ENCODE measurements around the gene SAMD9L.

The SAMD9L gene

DNA sequence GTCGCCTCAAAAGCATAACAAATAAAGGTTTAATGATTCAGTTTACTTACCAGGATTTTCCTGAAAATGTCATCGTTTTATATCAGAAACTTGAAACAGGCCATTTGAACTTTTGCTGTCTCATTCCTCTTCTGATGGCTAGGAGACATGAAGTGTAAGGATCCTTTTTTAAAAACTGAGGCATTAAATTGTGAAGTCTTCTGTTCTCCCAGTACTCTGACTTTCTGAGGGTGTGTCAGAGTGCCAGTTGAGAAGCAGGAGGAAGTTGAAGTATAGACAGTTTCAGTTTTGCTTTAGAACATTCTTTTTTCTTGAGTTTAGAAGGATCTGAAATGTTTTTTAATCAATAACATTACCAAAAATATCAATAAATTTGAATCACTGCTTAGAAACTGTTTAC is at the start of gene SAMD9L:
Gene SAMD9L (minus strand): TSS at position 242 of the 400 bp plus-strand sequence. CDS start 12,414 bp downstream, outside the sequence.
- DNase-seq (ENCODE audit: low read depth): no peak

DNA sequence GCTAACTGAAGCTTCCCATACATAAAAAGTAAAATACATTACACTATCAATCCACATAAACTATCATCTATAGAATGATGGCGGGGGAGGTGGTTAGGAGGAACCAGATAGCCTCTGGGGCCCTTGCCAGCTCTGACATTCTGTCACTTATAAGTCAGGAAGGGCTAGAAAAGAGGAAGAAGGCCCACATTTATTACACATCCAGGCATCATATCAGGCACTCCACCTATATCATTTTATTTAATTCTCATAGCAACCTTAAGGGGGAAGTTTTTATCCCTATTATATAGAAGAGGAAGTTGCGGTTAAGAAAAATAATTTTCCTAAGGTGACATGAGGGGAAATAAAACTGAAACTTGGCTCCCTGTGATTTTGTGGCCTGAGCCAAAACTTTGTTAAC is 48.2 kb upstream of the SAMD9L start:
- DNase-seq (ENCODE audit: low read depth): no peak

DNA sequence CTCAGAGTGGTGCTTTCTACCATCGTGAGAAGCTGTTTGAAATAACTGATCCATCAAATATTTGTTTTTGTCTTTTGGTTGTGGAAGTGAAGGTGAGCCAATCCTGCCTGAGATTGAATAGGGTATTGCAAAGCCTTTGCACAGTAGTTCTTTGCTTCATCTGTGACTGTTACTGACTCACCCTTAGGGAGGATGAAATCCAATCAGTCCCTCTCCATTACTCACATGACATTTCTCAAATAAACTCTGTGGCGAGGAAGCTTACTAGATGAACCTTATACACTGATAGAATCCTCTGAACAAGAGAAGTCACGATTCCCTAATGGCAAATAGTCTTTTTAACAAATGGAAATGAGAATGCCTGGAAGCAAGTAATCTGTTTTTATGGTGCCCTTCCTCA is 46.2 kb upstream of the SAMD9L start:
- no peak for DNase-seq (ENCODE audit: low read depth)

DNA sequence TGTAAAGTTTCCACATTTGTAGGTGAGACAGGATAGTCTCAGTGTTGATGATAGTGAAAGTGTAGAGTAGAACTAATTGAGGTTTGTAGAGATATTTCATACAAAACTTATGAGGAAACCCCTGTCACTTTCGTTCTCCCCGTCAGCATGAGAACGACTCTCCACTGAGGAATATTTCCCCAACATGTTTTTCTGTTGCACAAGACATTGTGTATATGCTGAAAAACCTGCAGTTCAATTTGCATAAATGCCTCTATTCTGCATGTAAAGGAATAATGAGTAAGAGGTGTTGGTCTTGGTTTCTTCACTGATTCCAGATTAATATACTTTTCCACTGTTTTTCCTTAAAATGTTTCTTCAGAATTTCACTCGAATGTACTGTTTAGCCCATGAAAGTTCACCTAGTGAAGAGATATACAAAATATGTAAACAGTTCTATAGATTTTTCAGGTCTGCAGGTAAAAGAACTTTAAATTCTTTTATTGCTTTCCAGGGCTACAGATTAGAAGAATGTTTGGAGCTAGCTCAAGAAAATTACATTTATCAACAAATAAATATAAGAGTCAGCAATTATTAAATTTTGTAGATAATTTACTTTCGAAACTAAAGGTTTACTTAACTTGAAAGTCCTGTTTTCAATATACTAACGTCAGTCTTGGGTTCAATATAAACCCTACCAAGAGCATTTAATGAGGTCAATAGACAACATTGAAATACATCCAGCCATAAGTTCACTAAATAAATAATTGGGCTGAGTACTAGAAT is 40.9 kb upstream of the SAMD9L start:
- DNase-seq (ENCODE audit: low read depth): no peak

DNA sequence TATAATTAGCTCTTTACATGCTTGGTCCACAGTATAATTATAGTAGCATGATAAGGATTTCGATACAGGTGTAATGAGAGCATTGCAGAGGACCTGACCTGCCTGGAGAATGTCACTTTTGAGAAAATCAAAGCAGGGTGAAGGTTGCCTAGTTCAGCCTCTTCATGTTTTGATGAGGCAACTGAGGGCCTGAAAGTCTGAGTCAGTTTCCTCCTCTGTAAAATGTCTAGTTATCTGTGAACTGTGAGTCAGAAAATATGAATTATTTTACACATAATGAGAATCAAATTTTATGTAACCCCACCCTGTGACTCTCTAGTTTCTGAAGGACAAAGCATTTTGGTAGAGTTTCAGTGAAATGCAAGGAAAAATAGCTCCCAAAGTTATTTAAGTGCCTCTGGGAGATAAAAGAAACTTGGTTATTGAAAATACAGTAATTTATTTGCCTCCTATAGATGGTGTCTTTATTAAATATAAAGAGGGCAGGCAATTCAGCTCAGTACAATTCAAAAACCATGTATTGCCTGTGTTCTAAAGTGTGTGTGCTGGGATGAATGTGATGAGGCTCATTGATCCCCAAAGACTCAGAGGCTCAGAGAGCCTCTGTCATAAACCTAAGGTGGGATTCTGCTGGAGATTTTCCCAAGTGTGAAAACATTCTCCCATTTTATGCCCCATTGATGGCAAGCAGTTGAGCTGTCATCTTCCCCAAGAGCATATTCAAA is 37.3 kb upstream of the SAMD9L start:
- DNase-seq (ENCODE audit: low read depth): no peak

DNA sequence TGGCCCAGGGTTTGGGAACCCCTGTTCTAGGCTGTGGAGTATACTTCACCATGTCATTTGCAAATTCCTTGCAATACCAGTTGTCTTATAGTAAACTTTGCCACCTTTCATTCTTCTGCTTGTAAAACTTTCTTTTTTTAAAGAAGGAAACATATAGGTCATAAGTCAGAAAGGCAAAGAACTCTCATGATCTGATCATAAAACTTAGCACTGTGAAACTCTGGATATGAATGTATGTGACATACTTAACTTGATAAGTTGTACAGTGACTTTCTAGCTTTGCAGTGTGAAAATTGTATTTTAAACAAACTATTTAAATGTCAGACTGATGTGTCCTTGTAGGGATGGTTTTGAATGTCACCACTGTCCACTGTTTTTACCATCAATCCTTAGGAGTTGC is 31.0 kb upstream of the SAMD9L start:
- no peak for DNase-seq (ENCODE audit: low read depth)

DNA sequence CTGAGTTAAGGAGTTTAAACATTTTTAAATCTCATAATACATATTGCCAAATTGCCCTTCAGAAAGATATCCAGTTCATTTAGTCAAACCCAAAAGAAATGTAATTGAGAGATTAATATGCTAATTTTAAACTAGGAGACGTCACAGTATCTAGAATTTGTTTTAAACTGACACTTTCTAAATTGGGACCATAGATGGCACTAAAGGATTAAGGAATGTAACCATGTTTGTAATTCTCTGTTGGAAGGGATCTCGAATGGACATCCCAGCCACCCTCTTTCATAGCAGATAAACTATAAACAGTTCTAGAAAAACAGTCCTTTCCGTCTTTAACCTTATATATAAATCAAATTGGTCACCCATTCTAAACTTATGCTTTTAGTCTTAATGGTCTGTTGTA is 30.0 kb upstream of the SAMD9L start:
- DNase-seq (ENCODE audit: low read depth): no peak

DNA sequence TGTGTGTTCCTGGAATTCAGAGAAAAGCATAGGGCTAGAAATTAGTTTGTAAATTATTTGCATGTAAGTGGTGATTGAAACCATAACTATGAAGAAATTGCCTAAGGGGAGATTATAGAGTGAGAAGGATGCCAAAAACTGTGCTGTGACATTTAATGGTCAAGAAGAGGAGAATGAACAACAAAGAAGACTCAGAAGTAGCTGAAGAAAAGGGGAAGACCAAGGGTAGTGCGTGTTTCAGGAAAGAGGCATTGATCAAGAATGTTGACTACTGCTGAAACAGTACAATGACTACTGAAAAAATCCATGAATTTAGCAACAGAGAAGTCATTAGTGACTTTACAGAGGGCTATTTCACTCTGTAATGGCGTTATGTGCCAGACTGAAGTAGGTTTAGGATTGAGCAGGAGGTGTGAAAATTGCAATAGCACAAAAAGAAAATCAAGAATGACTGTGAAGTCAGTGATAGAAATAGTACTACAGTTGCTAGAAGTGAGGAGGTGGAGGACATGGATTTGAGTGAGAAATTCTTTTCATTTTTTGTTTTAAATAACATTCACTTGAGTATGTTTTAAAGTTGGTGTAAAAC is 28.9 kb upstream of the SAMD9L start:
- no peak for DNase-seq (ENCODE audit: low read depth)

DNA sequence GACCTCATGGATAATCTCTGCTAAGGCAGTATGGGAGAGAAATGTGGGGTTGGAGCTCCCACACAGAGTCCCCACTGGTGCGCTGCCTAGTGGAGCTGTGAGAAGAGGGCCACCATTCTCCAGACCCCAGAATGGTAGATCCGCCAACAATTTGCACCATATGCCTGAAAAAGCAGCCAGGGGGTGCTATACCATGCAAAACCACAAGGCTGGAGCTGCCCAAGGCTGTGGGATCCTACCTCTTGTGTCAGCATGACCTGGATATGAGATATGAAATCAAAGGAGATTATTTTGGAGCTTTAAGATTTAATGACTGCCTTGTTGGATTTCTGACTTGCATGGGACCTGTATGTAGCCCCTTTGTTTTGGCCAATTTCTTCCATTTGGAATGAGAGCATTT is 27.0 kb upstream of the SAMD9L start:
- DNase-seq (ENCODE audit: low read depth): no peak

DNA sequence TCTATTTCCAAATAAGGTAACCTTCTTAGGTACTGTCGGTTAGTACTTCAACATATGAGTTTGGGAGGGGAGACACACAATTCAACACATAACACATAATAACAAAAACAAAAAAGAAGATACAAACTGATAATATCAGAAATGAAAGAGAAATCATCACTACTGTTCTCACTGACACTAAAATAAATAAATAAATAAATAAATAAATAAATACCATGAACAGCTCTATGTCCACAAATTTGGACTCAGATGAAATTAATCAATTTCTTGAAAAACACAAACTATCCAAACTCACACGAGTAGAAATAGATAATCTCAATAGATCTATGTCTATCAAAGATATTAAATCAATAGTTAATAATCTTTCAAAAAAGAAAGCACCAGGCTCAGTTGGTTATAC is 24.5 kb upstream of the SAMD9L start:
- no peak for DNase-seq (ENCODE audit: low read depth)

DNA sequence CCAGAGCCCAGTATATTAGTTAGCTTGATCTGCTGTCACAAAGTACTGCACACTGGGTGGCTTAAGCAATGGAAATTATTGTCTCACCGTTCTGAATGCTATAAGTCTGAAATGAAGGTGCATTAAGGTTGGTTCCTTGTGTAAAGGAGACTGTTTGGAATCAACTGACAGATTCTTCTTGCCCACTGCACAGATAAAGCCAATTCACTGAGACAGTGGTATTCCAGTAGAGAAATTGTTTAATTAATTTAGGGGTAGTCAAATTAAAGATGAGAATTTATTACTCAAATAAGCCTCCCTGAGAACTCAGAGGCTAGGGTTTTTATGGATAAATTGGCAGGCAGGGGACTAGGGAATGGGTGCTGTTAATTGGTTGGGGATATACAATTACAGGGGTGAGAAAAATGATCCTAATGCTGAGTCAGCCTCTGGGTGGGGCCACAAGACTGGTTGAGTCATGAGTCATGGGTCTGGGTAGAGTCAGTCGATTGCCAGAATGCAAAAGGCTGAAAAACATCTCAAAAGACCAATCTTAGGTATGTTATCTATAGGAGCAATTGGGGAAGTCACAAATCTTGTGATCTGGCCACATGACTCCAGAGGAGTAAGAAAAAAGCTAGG is 23.5 kb upstream of the SAMD9L start:
- DNase-seq (ENCODE audit: low read depth): no peak

DNA sequence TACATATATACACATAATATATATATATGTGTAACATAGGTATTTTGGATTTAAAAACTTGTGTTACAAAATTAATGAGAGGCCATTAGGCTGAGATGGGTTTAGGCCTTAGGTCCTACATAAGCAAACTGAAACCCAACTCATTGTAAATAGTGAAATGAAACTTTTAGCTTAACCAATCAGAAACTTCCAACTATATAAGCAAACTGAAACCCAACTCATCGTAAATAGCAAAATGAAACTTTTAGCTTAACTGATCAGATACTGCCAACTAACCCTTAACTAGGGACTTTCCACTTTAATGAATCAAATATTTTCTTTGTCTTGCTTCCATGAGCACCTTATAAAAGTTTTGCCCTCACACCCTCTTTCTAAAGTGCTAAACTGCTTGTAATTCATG is 17.3 kb upstream of the SAMD9L start:
- no peak for DNase-seq (ENCODE audit: low read depth)

DNA sequence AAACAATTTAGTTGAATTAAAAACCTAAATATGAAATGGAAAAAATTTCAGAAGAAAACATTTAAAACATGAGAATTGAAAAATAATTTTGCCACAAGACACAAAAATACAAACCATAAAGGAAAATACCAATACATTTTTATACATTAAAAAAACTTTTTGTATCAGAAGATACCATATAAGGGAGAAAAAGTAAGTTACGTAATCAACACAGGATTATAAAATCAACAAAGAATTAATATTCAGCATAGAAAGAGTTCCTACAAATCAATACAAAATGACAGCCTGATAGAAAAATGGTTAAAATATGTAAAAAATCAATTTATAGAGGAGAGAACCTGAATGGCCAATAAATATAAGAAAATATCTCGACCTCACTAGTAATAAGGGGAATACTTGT is 16.6 kb upstream of the SAMD9L start:
- no peak for DNase-seq (ENCODE audit: low read depth)

DNA sequence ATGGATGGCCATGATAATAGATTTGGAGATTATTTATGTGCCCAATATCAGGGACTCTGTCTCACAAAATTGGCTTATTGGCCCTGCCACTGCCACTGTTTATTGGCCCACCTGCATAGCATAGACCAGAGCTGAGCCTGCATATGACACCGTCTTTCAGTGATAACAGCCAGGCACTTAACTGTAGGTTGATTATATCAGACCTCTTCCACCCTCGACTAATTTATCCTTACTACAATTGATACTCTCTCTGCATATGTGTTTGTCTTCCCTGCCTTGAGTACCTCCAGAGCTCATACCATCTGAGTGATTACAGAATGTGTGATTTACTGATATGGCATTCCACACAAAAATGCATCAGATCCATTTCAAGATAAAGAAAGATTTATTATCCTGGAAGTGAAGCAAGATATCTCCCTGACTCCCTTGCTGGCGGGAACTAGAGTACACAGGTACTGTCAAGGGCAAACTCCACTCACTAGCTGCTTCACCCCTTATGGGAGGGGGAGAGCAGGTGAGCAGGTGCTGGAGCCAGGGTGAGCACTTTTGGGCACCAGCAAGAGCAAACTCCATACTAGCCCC is 13.1 kb upstream of the SAMD9L start:
- no peak for DNase-seq (ENCODE audit: low read depth)

DNA sequence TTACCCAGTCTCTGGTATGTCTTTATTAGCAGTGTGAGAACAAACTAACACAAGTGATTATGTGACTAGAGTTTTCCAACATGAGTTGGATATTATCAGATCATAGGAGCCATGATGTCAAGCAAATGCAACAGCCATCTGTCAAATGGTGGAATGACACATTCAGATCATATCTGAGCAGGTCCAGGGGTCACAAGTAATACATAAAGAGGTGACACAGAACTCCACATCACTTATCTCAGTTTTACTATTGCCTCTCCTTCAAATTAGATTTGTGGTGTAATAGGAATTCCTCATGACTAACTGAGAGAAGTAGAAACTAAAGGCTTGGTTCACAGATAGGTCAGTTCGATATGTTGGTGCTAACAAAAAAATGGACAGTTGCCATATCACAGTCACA is 12.2 kb upstream of the SAMD9L start:
- no peak for DNase-seq (ENCODE audit: low read depth)

DNA sequence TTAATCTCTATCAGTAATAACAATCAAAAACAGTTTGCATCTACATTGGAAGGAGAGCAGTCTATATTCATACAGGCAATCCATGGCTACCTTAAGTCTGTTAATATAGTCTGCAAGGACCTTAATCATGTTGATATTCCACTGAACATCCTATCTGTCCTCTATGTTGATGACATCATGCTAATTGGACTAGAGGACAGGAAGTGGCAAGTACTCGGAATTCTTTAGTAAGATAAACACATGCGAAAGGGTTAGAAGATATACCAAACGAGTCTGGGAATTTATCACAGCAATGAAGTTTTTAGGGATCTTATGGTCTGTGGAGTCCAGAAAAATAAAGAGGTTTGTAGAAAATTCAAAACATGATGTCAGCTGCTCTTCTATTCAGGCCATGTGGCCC is 11.3 kb upstream of the SAMD9L start:
- DNase-seq (ENCODE audit: low read depth): no peak

DNA sequence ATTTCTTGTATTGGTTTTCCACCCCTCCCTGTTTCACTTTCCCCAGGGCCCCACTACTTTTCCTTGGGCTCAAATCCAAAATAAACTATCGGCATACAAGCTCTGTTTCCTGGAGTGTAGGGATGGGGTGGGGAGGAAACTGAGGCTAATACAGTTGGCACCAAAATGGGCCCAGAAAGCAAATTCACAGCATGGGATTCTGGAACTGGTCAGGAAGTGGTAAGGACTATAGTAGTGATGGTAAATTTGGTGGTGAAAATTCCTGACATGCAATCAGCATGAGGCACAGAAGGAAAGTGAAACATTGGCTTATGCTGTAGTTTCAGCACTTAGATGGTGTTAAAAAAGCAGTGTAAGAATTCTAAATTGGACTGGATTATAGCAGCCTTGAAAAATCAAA is 8.7 kb upstream of the SAMD9L start:
- no peak for DNase-seq (ENCODE audit: low read depth)

DNA sequence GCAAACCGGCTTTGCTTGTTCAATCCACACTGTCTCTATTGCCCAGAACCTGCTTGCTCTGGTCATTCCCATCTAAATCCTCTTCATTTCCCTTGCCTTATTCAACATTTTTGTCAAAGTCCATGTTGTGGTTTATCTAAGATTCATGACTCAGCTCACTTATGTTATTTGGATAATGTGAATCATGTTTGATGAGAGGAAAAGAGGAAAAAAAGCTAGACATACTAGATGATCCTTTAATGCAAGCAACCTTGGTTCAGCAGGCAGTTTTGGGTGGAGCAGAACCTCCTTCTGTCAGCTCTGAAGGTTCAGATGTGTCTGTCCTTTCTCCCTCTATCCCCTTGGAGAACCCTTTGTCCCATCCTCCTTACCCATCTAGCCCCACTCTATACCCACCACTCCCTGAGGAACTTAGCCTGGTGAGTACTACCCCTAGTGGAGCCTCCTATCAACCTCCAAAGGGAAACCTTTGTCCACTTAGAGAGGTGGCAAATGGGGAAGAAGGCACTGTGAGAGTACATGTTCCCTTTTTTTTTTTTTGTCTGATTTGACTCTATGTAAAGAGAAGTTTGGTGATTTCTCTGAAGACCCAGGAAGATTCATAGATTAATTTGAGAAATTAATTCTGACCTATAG is 2.1 kb upstream of the SAMD9L start:
- DNase-seq (ENCODE audit: low read depth): peak; percentile 23

DNA sequence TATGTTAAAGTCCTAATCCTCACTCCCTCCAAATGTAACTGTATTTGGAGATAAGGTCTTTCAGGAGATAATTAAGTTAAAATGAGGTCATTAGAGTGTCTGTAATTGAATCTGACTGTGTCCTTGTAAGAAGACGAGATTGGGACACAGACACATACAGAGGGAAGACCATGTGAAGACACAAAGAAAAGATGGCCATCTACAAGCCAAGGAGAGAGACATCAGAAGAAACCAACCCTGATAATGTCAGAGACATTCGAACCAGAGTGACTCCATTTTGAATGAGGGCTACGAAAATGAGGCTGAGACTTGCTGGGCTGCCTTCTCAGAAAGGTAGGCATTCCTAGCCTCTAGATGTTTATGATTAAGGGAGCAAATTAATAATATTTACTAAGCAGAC is 542 bp upstream of the SAMD9L start:
- DNase-seq (ENCODE audit: low read depth): no peak

DNA sequence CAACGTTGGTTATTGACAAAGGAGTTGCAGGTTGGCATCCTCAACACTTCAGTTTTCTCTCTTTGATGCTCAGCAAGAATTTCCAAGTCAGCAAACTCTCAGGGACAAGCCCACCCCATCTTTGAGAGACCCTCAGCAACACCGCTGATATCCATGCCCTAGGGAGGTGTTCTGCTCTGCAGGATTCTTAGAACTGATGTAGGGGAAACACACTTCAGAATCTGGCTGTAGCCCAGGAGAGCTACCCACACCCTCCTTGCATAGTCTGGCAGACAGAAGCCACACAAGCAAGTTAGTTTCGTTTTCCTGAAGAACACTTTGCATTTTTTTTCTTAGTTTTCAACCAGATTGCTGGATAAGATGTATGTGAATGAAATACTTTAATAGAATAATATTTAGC is 822 bp downstream of the SAMD9L start:
- DNase-seq (ENCODE audit: low read depth): peak; percentile 19

DNA sequence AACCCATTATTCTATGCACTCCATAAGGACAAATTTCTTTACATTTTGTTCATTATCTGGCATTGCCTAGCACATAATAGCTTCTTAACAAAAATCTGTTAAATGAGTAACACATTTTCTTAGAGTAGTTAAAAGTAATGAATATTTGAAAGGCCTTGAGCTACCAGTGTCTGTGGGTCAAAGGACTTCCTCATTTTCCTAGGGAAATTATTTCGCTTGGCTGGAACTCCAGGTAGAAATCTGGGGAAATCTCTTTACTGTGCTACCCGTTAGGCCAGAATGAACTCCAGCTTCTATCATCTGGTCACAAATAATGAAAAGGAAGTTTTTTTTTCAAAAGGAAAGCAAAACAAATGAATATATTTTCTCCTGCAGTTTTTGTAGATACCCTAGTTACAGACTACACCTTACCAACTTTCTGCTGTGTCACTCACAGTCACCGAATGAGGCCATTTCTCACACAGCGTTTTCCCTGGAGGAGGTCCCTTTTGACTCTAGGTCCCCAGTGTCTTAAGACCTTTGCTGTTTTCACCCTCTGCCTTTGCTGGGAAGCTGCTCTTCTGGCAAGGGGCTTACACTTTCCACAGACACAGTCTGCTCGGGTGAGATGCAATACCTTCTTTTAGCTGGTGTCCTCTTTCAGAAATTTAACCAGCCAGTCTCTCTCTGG is 1.6 kb downstream of the SAMD9L start:
- DNase-seq (ENCODE audit: low read depth): no peak

DNA sequence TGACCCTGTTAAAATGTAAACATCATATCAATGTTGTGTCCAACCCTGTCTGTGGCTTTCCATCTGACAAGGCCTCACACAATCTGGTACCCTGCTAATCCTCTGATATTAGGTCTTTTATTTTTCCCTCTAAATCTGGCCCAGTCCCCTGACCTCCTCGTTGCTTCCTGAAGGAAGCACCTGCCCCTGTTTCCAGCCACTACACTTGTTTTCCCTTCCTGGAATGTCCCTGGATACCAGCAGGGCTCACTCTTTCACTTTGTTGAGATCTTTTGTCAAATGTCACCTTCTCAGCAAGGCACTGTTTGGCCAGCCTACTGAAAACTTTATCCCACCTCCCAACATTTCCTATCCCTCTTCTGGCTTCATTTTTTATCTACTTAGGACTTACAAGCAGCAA is 2.1 kb downstream of the SAMD9L start:
- no peak for DNase-seq (ENCODE audit: low read depth)

Measured in non-pigmented ciliary epithelial cell (primary cell).